H1 (cell line): ENCODE results near the gene MRPL11. TPM values are rescaled to one million over a fixed set of nuclear protein-coding genes. Genes with fewer than 3 reads are reported as not detected.
A peak's percentile ranks its signal among the peaks of the same experiment; 100 is the strongest.

Source experiments
- CTCF ChIA-PET: fragments of 300-600 bp; sonication (Branson Sonifier 250); formaldehyde crosslinking; loops from one replicate; lab custom pipeline; 2021; ENCODE audit not compliant: partially characterized antibody; lab: Charles Lee
- POLR2A ChIA-PET: fragments of 300-600 bp; sonication (Branson Sonifier 250); formaldehyde crosslinking; loops from one replicate; lab custom pipeline; 2021; ENCODE audit warnings: inconsistent platforms; ENCODE audit not compliant: partially characterized antibody; lab: Charles Lee
- DNase-seq, 2 experiments: peaks; one replicate each; pipeline versions ENCODE4 v3.0.0 to v3.0.0-alpha.2; 2010 to 2022; ENCODE audit warnings: low spot score in 2 of 2, low read depth in 1 of 2, mixed read lengths in 1 of 2
- FAIRE-seq: peaks from 2 replicates; lab custom pipeline; 2011; peaks lifted over from hg19 to GRCh38; lab: Jason Lieb, UNC
- H2AFZ ChIP-seq: 2 replicates; pipeline ENCODE4 v1.8.1; 2012; ENCODE audit warnings: low read length, inconsistent platforms
- H2AK5ac ChIP-seq: 2 replicates; pipeline ENCODE4 v1.6.1; 2013; ENCODE audit warnings: low read depth, low read length
- H2BK120ac ChIP-seq: replicated peaks from 2 replicates; pipeline ENCODE3; 2013; ENCODE audit warnings: low read depth, low read length, inconsistent platforms
- H2BK12ac ChIP-seq: 2 replicates; pipeline ENCODE4 v1.6.1; 2013; ENCODE audit warnings: low read depth, low read length
- H2BK15ac ChIP-seq: 2 replicates; pipeline ENCODE4 v1.6.1; 2013; ENCODE audit warnings: low read length
- H2BK20ac ChIP-seq: 2 replicates; pipeline ENCODE4 v1.6.1; 2013; ENCODE audit warnings: low read length
- H2BK5ac ChIP-seq: 2 replicates; pipeline ENCODE4 v1.6.1; 2013; ENCODE audit warnings: low read depth, low read length
- H3K14ac ChIP-seq: 2 replicates; pipeline ENCODE4 v1.6.1; 2013; ENCODE audit warnings: inconsistent platforms; ENCODE audit not compliant: insufficient read length
- H3K18ac ChIP-seq: 2 replicates; pipeline ENCODE4 v1.6.1; 2013; ENCODE audit warnings: low read length; ENCODE audit errors: extremely low read depth
- H3K23ac ChIP-seq: 2 replicates; pipeline ENCODE4 v1.6.1; 2013; ENCODE audit warnings: inconsistent platforms; ENCODE audit not compliant: insufficient read length
- H3K23me2 ChIP-seq: 2 replicates; pipeline ENCODE4 v1.6.1; 2013; ENCODE audit warnings: low read depth, low read length
- H3K27ac ChIP-seq: 2 replicates; pipeline ENCODE4 v1.6.1; 2011; ENCODE audit warnings: low read depth, low read length, inconsistent platforms
- H3K27me3 ChIP-seq, 4 experiments: replicated peaks in 1 of 4; 1 replicate in 1 of 4; 2 replicates in 3 of 4; pipeline versions ENCODE4 v1.6.1 to v1.8.1; 2011 to 2013; ENCODE audit warnings: low read length in 3 of 4, mild to moderate bottlenecking in 3 of 4, inconsistent platforms in 2 of 4, mixed read lengths in 2 of 4, moderate library complexity in 1 of 4; ENCODE audit not compliant: control insufficient read depth in 3 of 4, insufficient read depth in 3 of 4; ENCODE audit errors: extremely low read depth in 1 of 4
- H3K36me3 ChIP-seq, 4 experiments: 2 replicates each; pipeline versions ENCODE4 v1.6.1 to v1.8.1; 2011 to 2013; ENCODE audit warnings: mild to moderate bottlenecking in 4 of 4, low read length in 3 of 4, moderate library complexity in 2 of 4, control low read depth in 1 of 4, inconsistent platforms in 1 of 4; ENCODE audit not compliant: insufficient read depth in 4 of 4, control insufficient read depth in 2 of 4
- H3K4ac ChIP-seq: replicated peaks from 2 replicates; pipeline ENCODE3; 2013; ENCODE audit warnings: low read length, low read depth, mixed read lengths, inconsistent platforms; ENCODE audit not compliant: insufficient read length
- H3K4me1 ChIP-seq, 4 experiments: replicated peaks in 1 of 4; 1 replicate in 1 of 4; 2 replicates in 3 of 4; pipeline versions ENCODE4 v1.6.1 to v1.8.1; 2011 to 2013; ENCODE audit warnings: low read length in 3 of 4, inconsistent platforms in 2 of 4, mixed read lengths in 1 of 4; ENCODE audit not compliant: insufficient read depth in 4 of 4, control insufficient read depth in 3 of 4
- H3K4me2 ChIP-seq, 2 experiments: 2 replicates each; pipeline versions ENCODE4 v1.6.1 to v1.8.1; 2011 to 2013; ENCODE audit warnings: low read depth in 2 of 2, low read length in 2 of 2, control low read depth in 1 of 2, inconsistent platforms in 1 of 2, mild to moderate bottlenecking in 1 of 2; ENCODE audit not compliant: insufficient read depth in 1 of 2
- H3K4me3 ChIP-seq, 4 experiments: fragments of 200-600, 300-600 bp in 1 of 4; sonication (generic), shearing (Covaris generic), sonication (Bioruptor Twin) in 1 of 4; 2 replicates each; pipeline versions ENCODE4 v1.5.1 to v1.8.1; 2011 to 2016; ENCODE audit warnings: low read length in 4 of 4, low read depth in 3 of 4, control low read depth in 2 of 4, inconsistent platforms in 2 of 4, mild to moderate bottlenecking in 2 of 4, mixed read lengths in 1 of 4, moderate library complexity in 1 of 4; ENCODE audit not compliant: insufficient read depth in 2 of 4; ENCODE audit errors: extremely low read depth in 1 of 4
- H3K56ac ChIP-seq: replicated peaks from 2 replicates; pipeline ENCODE3; 2013; ENCODE audit warnings: low read depth, mild to moderate bottlenecking, mixed read lengths, low read length, inconsistent platforms; ENCODE audit not compliant: insufficient read length
- H3K79me1 ChIP-seq: 2 replicates; pipeline ENCODE4 v1.6.1; 2013; ENCODE audit warnings: low read depth, low read length, control low read depth
- H3K79me2 ChIP-seq, 2 experiments: 2 replicates each; pipeline versions ENCODE4 v1.6.1 to v1.8.1; 2012 to 2013; ENCODE audit warnings: low read length in 2 of 2, mild to moderate bottlenecking in 2 of 2, inconsistent platforms in 1 of 2; ENCODE audit not compliant: insufficient read depth in 2 of 2, control insufficient read depth in 1 of 2
- H3K9ac ChIP-seq, 4 experiments: replicated peaks in 1 of 4; 1 replicate in 1 of 4; 2 replicates in 3 of 4; pipeline versions ENCODE4 v1.6.1 to v1.8.1; 2011 to 2013; ENCODE audit warnings: low read depth in 3 of 4, low read length in 3 of 4, control low read depth in 2 of 4, mild to moderate bottlenecking in 2 of 4, moderate library complexity in 2 of 4, inconsistent platforms in 1 of 4; ENCODE audit errors: extremely low read depth in 1 of 4
- H3K9me3 ChIP-seq, 2 experiments: 2 replicates each; pipeline versions ENCODE4 v1.6.1 to v1.8.1; 2012 to 2013; ENCODE audit warnings: mild to moderate bottlenecking in 2 of 2, moderate library complexity in 2 of 2, control low read depth in 1 of 2, inconsistent platforms in 1 of 2, low read depth in 1 of 2, low read length in 1 of 2, mixed read lengths in 1 of 2; ENCODE audit not compliant: insufficient read depth in 2 of 2
- H4K20me1 ChIP-seq, 2 experiments: replicated peaks in 1 of 2; 2 replicates each; pipeline versions ENCODE3 to v1.8.1; 2011 to 2013; ENCODE audit warnings: inconsistent platforms in 2 of 2, low read length in 2 of 2, mild to moderate bottlenecking in 1 of 2; ENCODE audit not compliant: insufficient read depth in 2 of 2, control insufficient read depth in 1 of 2
- H4K5ac ChIP-seq: 2 replicates; pipeline ENCODE4 v1.6.1; 2013; ENCODE audit warnings: low read length, low read depth, mixed read lengths, inconsistent platforms; ENCODE audit not compliant: insufficient read length
- H4K8ac ChIP-seq: 2 replicates; pipeline ENCODE4 v1.8.0; 2013; ENCODE audit warnings: mild to moderate bottlenecking, moderate library complexity, low read length, inconsistent platforms; ENCODE audit not compliant: insufficient read depth; ENCODE audit errors: extremely low read depth
- H4K91ac ChIP-seq: replicated peaks from 2 replicates; pipeline ENCODE3; 2013; ENCODE audit warnings: low read length, mixed read lengths, inconsistent platforms; ENCODE audit not compliant: insufficient read length
- CBX5 ChIP-seq: fragments of 300-800, 300-1000 bp; sonication (generic); IDR thresholded peaks from 2 replicates; pipeline ENCODE4 v1.7.1; 2016; ENCODE audit warnings: antibody characterized with exemption, low read length, low read depth
- CEBPB ChIP-seq: IDR thresholded peaks from 2 replicates; pipeline ENCODE4 v1.6.1; 2012; ENCODE audit warnings: low read depth, low read length
- FOSL1 ChIP-seq: IDR thresholded peaks from 2 replicates; pipeline ENCODE4 v1.6.1; 2011; ENCODE audit warnings: mild to moderate bottlenecking, low read depth, low read length, moderate library complexity; ENCODE audit not compliant: insufficient read depth
- HDAC2 ChIP-seq, 2 experiments: fragments of 300-600 bp in 1 of 2; sonication (generic) in 1 of 2; IDR thresholded peaks; 2 replicates each; pipeline ENCODE4 v1.6.1; 2011 to 2012; ENCODE audit warnings: low read depth in 2 of 2, low read length in 2 of 2, mild to moderate bottlenecking in 2 of 2, moderate library complexity in 2 of 2, borderline replicate concordance in 1 of 2, inconsistent platforms in 1 of 2
- NRF1 ChIP-seq: IDR thresholded peaks from 2 replicates; pipeline ENCODE4 v1.6.1; 2011; ENCODE audit warnings: mild to moderate bottlenecking, low read depth, low read length, improper control_type of control experiment
- PHF8 ChIP-seq: fragments of 200-600 bp; sonication (generic); conservative IDR thresholded peaks from 2 replicates; pipeline ENCODE4 v1.7.1; 2012; ENCODE audit warnings: low read depth, mild to moderate bottlenecking, inconsistent platforms, low read length, moderate library complexity
- RAD21 ChIP-seq, 2 experiments: IDR thresholded peaks in 1 of 2; conservative IDR thresholded peaks in 1 of 2; 2 replicates each; pipeline ENCODE4 v1.6.1; 2011; ENCODE audit warnings: low read depth in 2 of 2, low read length in 2 of 2, improper control_type of control experiment in 1 of 2, inconsistent platforms in 1 of 2, mild to moderate bottlenecking in 1 of 2, moderate library complexity in 1 of 2
- YY1 ChIP-seq: IDR thresholded peaks from 2 replicates; pipeline ENCODE4 v1.6.1; 2011; ENCODE audit warnings: low read depth, mild to moderate bottlenecking, low read length
- WGBS, 2 experiments: shearing (Covaris generic) in 1 of 2; methylation state at CpG; one replicate each; pipeline versions ENCODE4 v1.1.6 to v1.1.7; 2013 to 2015; ENCODE audit warnings: low lambda C conversion rate in 2 of 2, mixed read lengths in 2 of 2, inconsistent platforms in 1 of 2, low coverage in 1 of 2, missing lambda C conversion rate in 1 of 2; ENCODE audit not compliant: insufficient replicate concordance in 2 of 2, insufficient coverage in 1 of 2, insufficient read length in 1 of 2; ENCODE audit errors: extremely low coverage in 1 of 2, missing lambda C conversion rate in 1 of 2; 5-methylcytosine and 5-hydroxymethylcytosine counted together
- polyA plus RNA-seq, 7 experiments: library from polyadenylated mRNA; depleted of rRNA in 3 of 7; stranded (reverse) in 5 of 7; unstranded in 2 of 7; fragments of >200 nt in 5 of 7; fragments of 200-250 nt in 2 of 7; gene quantifications; 1 replicate in 5 of 7; 2 replicates in 1 of 7; 4 replicates in 1 of 7; pipeline versions ENCODE4 v1.2.1 to v1.2.3, GENCODE V29; 2011 to 2013; ENCODE audit warnings: missing spikeins in 2 of 7, mixed read lengths in 2 of 7
- total RNA-seq: library from RNA; stranded (reverse); fragmentation: NEBNext Ultra II Directional; extraction: Animal tissue kit (Norgen Biotek cat#: 25700); gene quantifications from 2 replicates; pipeline ENCODE4 v1.2.1, GENCODE V29; 2021

MRPL11 gene
- total and polyA plus RNA-seq, 2 of the 8 experiments (the other 6 are each of a cell fraction or from before 2014, with no cell fraction given): 105 to 141 TPM

- FAIRE-seq (no peak), DNase-seq (peak in 1 of 2 experiments; percentile 39)
- Histone ChIP-seq H3K79me2 (no peaks in the 10 kb centered on the region), H3K4me1 (peaks cover 7 to 25% (median 14%) of the 10 kb centered on the region in 4 experiments), H2AFZ (no peak overlapping the region), H3K4me3 (no peak overlapping the region), H2BK12ac (no peak overlapping the region; the same call in 1 of the 2 replicates), H2BK20ac (no peak overlapping the region), H4K91ac (no peak overlapping the region), H4K5ac (no peak overlapping the region), H3K36me3 (no peaks in the 10 kb centered on the region; a peak in 2 of 8 replicates), H3K18ac (no peak overlapping the region), H3K14ac (no peak overlapping the region), H3K4ac (no peak overlapping the region), H2BK5ac (peak overlapping the region; percentile 52; the same call in 1 of the 2 replicates), H3K79me1 (no peaks in the 10 kb centered on the region), H3K23me2 (peaks cover 13% of the 10 kb centered on the region), H2AK5ac (no peak overlapping the region), H4K8ac (no peak overlapping the region), H2BK15ac (no peak overlapping the region), H3K23ac (no peak overlapping the region), H3K56ac (no peak overlapping the region), H3K9ac (no peak overlapping the region), H3K27me3 (no peaks in the 10 kb centered on the region; a peak in 1 of 7 replicates), H3K4me2 (no peak overlapping the region), H3K9me3 (no peaks in the 10 kb centered on the region), H3K27ac (no peak overlapping the region), H2BK120ac (no peak overlapping the region), H4K20me1 (no peaks in the 10 kb centered on the region)
- TF ChIP-seq FOSL1 (no peak), NRF1 (no peak), PHF8 (no peak), RAD21 (IDR thresholded peaks at IDR 0.05 in 1 of 2, conservative IDR thresholded peaks at IDR 0.05 in 1 of 2; ENCODE audit: low read depth in 2 of 2, low read length in 2 of 2) (no peak), YY1 (no peak), CBX5 (no peak), CEBPB (no peak), HDAC2 (IDR thresholded peaks at IDR 0.05; ENCODE audit: borderline replicate concordance in 1 of 2, low read depth in 2 of 2, low read length in 2 of 2) (no peak)
- 90% methylated on average over 1 of the region's 1 CpG; no CpG with 5 or more reads in 1 of the 2 experiments for WGBS, 2 experiments
- POLR2A ChIA-PET: interaction anchor here (0.6 to 7.3 kb wide), 7 partner anchors 9 to 1116 kb away, joined by 3 to 85 read pairs (median 4); partner anchors contain the start of genes DPP3 and MRPL11
- CTCF ChIA-PET: interaction anchor here (0.7 to 6.7 kb wide), 11 partner anchors 9 to 158 kb away, joined by 3 to 39 read pairs (median 5); partner anchors contain the start of genes MRPL11 and NPAS4
These were observed 30.8 kb upstream of the MRPL11 start for GRCh38 chr11:66469441-66469840.
